GM19372 (cell line): ENCODE measurements around the gene ATXN7L1.

ENCODE experiments used
- ATAC-seq: cut with Tn5 transposase; IDR thresholded peaks from one replicate; pipeline ENCODE4 v1.9.1; 2021; ENCODE audit warnings: mild to moderate bottlenecking, low read depth, moderate library complexity; ENCODE audit not compliant: unreplicated experiment

ATXN7L1 gene

GRCh38 chr7:105655500-105656380, 220.7 kb downstream of the ATXN7L1 start:
- ATAC-seq: no peak

GRCh38 chr7:105655067-105655466, 221.3 kb downstream of the ATXN7L1 start:
- ATAC-seq: no peak

DNA sequence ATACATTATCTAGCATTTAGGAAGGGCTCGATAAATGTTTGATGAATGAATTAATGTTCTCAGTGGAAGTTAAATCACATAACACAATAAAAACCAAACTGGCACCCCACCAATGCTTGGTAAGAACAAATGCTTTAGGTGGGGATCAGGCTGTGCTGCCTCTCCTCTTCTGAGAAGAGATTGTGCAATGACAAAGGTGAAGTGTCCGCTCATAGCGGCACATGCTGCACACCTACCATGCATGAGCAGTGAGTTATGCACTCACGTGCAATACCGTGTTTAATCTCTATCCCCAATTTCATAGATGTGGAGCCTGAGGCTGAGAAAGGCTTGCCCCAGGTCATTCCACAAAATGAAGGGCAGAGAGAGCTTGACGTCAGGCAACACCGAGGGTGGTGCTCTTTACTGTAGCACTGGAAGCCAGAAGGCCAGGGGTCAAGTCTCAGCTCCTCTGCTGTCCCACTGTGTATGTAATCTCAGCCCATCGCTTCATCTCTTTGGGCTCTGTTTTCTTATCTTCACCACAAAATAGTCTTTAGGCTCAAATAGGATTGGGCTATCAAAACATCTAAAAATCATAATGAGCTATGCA, 222.2 kb downstream of the ATXN7L1 start:
- no peak for ATAC-seq

DNA sequence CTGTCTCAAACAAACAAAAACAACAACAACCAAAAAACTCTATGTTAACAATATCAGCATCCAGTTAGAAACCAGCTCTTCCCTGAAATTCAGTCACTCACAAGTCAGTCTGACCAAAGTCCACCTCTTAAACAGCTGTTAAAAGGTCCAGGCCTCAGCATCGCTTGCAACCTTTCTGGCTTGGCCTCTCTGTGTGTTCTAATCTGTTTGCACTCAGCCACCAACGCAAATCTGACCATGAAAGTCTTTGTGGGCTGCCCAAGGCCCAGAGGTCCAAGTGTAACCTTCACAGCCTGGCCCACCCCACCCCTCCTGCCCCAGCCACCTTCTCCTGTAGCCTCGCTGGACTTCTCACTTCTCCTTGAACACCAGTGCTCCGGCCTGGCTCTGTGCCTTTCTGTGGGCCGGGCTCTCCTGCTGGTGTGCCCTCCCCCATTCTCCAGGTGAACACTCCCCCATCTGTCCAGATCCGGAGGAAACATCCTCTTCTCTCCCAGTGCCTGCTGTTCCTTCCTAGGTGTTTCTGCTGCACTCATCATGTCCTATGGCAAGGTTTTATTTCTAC, 222.9 kb downstream of the ATXN7L1 start:
- no peak for ATAC-seq

- ATAC-seq: peak; percentile 92
These were observed 223.9 kb downstream of the ATXN7L1 start for GRCh38 chr7:105652359-105652993.

- ATAC-seq: no peak
These were observed 224.6 kb downstream of the ATXN7L1 start for GRCh38 chr7:105651798-105652197.

- no peak for ATAC-seq
These were observed 225.9 kb downstream of the ATXN7L1 start for GRCh38 chr7:105650382-105650970.

DNA sequence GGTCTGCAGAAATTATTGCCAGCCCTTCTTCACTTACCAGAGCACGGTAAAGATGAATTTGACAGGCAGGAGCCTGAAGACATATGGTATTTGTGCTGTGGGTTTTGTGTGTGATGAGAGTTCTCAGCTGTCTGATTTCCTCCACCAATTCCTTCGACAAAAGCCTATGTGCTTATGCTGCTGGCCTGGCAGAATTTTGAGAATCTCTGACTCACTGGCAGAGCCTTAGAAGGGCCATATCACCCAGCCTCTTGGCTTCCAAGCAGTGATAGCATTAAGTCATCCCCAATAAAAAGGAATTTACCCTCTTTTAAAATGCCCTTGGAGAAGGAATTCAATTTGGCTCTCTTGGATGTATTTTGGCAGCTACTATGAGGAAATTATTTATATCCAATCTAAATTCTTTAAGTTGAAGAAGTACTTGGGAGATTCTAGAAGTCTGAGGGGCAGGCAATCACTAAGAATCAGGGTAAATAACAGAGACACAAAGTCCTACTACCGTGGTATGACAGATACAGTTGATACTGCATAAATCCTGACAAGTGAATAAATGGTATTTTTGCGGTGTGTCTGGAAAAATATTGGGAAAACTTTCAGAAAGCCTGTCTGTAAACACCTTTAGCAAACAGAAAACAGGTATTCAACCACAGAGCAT, 226.5 kb downstream of the ATXN7L1 start:
- no peak for ATAC-seq

DNA sequence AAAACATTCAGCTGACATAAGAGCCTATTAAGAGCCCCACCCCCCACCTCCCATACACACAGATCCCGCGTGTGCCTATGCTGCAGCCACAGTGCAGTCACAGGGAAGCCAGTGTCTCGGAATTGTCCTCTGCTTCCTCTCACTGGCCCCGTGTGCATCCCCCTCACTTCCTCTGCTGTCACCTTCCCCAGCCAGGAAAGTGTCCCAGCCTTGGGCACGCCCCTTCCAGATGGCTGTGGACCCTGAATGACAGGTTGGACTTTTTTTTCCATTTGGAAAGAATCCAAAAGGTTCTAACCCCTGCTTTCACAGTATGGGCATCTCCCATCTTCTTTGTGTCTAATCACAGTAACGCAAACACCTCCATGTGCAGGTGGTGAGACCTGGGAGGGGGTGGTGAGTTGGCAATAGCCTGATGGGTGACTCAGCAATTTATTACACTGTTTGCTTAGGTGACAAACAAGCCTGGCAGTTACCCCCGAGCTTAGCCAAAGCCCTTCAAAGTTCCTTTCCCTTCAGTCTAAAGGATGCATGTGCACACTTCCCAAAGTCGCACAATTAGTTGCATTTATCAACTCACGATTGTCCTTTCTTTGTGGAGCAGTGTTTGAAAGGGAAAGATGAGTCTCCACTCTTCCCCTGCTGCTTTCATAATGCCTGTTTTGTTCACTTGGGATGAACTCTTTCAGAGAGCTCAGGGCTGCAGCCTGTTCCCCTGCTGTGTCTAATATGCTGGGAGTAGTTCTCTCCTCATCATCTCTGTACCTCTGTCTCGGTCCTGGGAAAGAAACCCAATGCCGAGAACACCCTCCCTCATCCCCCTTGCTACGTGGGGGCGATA, 227.6 kb downstream of the ATXN7L1 start:
- no peak for ATAC-seq

- no peak for ATAC-seq
These were observed 228.8 kb downstream of the ATXN7L1 start for GRCh38 chr7:105647591-105647990.

DNA sequence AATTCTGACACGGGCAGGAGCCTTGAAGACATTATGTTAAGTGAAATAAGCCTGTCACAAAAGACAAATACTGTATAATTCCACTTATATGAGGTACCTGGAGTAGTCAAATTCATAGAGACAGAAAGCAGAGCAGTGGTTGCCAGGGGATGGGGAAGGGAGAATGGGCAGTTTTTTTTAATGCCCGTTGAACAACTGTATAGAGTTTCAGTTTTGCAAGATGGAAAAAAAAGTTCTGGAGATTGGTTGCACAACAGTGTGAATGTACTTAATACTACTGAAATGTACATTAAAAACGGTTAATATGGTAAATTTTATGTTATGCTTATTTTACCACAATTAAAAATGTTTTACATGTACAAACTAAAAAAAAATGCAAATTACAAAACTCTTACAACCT, 231.5 kb downstream of the ATXN7L1 start:
- no peak for ATAC-seq

DNA sequence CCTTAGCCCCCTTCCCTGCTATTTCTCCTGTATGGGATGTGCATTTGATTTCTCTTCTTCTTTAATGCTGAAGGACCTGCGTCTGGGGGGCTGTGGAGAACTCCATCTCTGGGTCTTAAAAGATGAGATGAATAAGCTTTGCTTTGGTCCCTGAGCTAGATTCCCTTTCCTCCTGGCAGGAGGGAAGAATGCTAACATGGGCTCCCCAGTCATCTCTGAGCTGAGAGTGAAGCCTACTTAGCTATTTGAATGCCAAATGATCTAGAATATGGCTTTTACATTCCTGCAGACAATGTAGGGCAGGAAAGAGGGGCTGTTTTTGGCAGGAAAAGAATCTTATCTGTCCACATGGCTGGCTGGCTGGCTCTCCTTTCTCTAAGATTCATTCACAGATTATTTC, 232.5 kb downstream of the ATXN7L1 start:
- ATAC-seq: no peak

DNA sequence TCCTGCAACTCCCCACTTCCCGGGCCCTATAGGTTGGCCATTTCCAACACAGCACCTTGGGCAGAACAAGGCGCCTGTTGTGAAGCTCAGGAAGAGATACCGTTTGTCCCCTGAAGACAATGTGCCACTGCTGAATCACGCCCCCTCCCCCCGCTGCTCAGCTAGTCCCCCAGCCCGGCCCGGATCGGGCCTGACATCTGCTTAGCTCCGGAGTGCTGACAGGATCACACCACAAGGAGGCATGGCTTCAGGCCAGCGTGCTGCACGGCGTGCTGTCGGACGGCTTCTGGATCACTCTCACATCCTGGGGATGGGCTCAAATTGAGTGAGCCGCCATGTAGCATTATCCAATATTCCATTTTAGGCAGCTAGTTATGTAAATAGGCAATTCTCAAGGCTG, 233.0 kb downstream of the ATXN7L1 start:
- ATAC-seq: no peak

DNA sequence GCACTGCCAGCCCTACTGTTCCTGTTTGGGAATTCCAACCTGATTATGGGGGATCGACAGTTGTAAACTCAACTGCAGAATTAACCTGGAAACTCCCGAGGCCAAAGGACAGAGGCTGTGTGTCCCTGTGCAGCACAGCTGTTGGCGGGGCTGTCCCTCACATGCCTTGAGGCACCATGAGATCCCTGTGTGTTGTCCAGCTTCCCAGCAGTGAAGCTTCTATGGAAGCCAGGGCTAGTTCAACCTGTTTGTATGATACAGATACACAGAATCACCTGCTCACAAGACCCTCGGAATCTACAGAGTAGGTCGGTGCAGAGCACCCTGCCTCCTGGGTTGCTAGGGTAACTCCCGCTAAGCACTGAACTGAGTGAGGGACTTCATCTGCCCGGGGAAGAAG, 234.1 kb downstream of the ATXN7L1 start:
- ATAC-seq: no peak

DNA sequence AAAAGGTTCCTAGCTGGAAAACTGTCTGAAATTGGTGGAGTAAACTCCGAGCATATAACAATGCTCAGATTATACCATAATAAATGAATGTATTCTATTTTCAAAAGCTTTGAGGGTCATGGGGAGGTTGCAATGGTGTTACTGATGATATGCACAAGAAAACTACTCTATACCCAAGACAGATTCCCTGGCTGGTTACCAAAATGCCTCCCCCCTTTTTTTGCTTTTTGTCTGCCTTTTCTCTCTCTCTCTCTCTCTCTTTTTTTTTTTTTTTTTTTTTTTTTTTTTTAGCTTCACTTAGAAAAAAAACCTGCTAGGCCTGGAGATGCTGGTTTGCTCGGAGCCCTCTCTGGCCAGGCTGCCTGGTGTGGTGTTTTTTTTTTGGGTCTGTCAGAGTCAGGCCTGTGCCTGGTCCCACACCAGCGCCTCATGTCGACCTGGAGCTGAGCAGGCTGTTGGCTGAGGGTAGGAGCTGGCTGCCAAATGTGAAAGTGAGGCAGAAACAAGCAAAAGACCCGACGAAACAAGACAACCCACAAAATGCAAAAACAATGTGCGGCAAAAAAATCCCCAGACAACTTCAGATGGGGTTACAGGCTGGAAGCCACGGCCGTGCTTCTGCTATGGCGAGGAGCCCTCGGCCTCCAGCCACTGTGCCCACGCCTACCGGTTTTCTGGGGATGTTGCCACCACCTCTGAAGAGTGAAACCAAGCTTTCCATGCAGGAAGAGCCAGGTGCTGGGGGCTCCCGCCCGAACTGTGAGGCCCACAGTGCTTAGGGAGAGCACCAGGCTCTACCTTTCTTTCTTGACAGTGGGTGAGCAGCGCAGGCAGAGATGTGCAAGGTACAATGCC, 235.2 kb downstream of the ATXN7L1 start:
- ATAC-seq: no peak

DNA sequence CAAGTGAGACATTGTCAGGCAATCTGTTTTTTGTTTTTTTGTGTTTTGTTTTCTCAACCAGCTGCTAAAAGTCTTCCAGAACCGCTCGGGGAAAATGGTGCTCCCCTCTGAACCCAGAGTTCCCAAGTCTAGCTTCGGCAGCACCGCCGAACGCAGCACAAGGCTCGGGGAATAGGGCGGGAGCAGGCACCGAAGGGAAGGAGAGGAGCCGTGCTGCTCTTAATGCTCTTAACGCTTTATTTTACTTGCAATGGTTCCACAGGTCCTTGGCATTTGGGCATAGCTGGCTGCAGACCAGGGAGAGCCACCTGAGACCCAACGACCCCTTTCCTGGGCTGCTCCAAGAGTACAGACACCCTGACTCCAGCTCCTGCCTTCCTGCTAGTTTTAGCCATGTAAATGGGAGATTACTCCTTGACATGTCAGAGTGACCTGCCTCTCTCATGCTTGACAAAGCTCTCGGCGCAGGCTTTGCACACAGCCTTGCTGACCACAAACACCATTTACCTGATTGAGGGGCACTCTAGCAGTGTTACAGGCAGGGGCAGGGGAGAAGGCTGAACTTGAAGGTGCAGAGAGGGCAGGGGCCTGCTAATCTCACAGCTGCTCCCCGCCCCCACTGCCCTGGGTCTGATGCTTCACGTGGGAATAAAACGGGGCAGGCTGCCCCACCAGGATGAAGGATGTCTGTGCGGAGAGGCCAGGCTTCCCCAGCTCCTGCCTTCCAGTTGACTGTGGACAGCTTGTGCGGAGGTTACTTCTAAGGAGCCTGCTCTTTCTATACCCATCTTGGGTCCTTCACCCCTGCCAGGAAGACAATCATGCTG, 236.5 kb downstream of the ATXN7L1 start:
- no peak for ATAC-seq

DNA sequence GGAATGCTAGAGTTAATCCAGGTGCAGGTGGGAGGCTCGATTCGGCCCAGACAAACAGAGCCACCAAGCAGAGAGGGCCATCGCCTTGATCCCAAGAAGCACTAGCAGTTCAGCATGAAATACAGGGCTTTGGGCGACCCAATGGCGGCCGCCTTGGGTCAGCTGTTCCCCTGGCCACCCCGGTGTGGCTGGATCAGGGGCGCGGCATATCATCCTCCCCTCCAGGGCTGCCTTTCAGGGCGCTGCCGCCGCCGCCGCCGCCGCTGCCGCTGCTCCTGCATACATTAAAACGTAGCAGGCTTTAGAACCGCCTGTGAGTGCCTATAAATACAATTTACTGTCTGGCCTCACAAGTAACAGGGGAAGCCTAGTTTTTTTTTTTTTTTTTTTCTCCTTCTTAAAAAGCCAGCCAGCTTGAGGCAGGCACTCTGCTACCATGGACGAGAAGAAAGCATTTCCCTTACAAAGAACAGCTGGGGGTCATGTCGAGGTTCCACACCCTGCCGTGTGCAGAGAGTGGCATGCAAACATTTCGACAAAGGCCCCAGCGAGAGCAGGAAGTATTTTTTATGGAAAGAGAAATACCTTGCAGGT, 237.4 kb downstream of the ATXN7L1 start:
- ATAC-seq: no peak
